NCI-H226 (cell line): Measurements from ENCODE around the gene SARS1.
A peak's percentile ranks its signal among the peaks of the same experiment; 100 is the strongest.
"Not testable (repeated sequence)": the region's sequence is repeated elsewhere in the genome, so short reads cannot be mapped to it uniquely, and the experiment has no call there.

Experiments used
- DNase-seq: peaks from one replicate; pipeline ENCODE4 v3.0.0-alpha.2; 2015

Gene SARS1

DNA sequence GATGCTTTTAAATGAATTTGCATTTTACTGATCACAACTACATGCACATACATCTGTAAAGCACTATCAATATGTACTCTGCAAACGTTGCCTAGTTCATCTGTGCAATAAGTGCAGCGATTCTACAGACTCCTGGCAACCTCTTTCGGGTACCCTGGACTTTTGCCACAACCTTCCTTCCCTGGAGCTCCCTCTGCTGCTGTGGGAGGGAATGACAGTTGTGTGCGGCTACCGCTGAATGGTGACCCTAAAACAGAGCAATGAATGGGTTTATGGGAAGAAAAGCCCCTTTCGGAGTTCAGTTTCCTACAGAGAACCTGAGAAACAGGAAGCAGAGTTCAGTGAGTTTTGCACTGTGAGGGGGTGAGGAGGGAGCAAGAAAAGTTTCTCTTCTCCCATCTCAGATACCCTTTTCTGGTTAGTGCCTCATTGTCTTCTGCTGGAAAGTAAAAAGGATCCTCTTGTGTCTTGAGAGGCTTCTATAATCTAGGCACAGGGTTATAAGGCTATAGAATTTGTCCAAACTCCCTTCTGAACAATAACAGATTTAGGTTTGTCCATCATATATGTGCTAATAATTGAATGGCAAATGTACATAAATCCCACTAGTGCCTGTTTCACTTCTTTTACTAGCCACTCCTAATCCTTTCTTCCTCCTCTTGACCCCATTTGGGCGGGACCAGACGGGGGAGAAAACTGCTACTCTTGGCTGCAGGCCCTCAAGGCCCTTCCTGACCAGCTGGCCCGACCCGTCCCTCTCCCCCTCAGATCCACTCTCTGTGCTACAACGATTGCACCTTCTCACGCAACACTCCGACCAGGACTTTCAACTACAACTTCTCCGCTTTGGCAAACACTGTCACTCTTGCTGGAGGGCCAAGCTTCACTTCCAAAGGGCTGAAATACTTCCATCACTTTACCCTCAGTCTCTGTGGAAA is 19.8 kb upstream of the SARS1 start:
- DNase-seq = no peak

DNA sequence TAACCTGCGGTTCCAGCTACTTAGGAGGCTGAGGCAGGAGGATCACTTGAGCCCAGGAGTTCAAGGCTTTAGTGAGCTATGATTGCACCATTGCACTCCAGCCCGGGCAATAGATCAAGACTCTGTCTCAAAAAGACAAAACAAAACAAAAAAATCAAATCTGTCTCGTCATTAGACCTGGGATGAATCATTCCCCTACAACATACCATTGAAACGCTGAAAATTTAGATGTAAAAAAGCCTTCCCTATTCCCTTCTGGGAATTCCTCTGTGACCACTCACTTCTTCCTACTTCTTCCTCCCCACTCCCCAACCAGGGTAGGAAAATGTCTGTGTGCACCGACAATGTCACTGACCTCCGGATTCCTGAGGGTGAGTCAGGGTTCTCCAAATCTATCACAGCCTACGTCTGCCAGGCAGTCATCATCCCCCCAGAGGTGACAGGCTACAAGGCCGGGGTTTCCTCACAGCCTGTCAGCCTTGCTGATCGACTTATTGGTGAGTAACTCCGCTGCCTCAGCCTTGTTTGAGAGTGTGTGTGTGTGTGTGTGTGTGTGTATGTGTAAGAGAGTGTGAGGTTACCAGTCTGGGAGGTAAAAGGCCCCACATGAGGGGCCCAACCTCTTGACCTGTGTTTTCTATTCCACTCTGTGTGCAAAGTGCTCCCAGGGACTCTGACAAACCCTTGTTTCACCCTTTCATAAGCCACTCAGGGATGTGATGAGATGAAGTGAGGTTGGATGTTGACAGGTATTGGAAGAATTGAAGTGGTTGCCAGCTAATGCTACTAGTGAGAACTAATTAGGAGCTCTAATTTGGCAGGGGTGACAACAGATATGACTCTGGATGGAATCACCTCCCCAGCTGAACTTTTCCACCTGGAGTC is 16.3 kb upstream of the SARS1 start:
- peak; percentile 96 for DNase-seq

DNA sequence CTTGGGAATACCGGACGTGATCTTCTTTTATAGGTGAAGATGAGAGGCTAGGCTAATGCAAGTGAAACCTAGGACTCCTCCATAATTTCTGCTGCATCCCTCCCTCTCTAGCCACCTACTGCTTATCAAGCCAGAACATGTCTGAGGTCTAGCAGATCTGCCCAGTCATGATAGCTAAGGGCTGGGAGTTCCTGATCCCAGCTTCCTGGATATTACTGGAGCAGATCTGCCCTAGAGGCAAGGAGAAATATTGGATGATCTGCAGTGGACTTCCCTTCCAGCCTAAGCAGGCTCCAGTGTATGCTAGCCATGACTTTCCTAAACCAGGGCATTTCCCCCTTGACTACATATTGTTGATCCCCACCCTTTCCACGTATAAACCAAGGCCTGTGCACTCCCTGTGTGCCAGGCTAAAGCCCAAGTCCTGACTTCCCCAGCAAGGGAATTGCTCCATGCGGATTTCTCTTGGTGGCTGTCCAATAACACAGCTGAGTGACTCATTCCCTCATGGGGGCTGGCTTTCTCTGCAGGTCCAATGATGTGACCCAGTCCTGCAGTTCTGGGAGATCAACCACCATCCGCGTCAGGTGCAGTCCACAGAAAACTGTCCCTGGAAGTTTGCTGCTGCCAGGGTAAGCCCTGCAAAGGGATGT is 15.5 kb upstream of the SARS1 start:
- peak; percentile 90 for DNase-seq

DNA sequence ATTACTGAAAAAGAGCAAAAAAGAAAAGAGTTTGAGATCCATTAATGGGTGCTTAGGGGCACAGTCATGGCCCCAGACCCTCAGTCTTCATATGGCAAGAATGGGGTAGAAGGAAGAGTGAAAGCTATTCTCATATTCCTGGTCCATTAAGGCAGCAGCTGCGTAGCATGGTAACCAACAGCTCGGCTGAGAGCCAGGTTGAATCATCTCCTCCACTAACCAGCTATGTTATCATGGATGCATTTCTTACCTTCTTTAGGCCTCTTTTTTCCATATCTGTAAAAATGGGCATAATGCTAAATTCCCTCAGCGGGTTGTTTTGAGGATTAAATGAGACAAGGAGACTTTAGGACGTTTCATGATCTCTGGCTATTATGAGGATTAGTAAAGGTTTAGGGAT is 15.0 kb upstream of the SARS1 start:
- DNase-seq = peak; percentile 60

DNA sequence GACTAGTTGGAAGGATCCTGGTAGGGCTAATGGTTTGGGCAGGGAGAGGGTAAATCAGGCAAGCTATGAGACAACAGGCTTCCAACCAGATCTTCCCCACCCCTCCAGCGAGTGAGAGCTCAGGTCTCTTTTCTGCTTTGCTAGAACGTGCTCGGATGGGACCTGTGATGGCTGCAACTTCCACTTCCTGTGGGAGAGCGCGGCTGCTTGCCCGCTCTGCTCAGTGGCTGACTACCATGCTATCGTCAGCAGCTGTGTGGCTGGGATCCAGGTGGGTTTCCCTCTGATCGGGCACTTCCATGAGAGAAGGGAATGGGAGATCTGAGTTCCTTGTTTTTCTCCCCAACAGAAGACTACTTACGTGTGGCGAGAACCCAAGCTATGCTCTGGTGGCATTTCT is 14.0 kb upstream of the SARS1 start:
- DNase-seq = no peak

- peak; percentile 51 for DNase-seq
These were observed 12.5 kb upstream of the SARS1 start for GRCh38 chr1:109201123-109201703.

GRCh38 chr1:109204484-109204883 is 9.2 kb upstream of the SARS1 start:
- no peak for DNase-seq

DNA sequence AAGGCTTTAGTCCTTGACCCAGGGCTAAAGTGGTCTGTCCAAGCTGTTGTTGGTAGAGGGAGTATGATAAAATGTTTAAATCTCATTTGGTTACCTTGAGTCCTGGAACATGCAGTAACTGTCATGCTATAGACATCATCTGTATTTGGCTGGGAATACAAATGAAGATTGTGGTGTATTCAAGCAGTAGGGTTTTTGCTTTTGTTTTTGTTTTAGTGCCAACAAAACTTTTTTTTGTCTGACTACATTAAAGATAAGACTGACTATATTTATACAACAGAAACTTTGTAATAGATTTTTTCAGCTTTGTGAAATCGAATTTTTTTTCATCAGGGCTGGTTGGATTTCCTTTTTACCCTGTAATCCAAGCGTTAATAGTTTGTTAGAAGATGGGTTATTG is 7.4 kb upstream of the SARS1 start:
- no peak for DNase-seq

- no peak for DNase-seq
These were observed 6.1 kb upstream of the SARS1 start for GRCh38 chr1:109207467-109208103.

DNA sequence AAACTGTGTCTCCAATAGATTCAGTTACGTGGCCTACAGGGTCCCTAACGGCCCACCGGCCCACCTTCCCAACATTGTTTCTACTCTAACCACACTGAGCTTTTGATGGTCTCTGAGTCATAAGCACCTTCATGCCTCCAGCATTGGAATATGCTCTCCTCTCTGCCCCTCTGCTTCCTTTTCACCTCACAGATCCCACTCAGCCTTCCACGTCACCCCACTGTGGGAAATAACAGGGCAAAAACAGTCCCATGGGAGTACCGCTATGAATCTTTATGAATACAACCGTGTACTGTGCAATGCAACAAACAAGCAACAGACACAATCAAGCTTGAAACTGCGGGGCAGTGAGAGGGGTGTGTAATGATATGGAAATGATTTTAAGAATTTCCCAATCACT is 5.3 kb upstream of the SARS1 start:
- no peak for DNase-seq

DNA sequence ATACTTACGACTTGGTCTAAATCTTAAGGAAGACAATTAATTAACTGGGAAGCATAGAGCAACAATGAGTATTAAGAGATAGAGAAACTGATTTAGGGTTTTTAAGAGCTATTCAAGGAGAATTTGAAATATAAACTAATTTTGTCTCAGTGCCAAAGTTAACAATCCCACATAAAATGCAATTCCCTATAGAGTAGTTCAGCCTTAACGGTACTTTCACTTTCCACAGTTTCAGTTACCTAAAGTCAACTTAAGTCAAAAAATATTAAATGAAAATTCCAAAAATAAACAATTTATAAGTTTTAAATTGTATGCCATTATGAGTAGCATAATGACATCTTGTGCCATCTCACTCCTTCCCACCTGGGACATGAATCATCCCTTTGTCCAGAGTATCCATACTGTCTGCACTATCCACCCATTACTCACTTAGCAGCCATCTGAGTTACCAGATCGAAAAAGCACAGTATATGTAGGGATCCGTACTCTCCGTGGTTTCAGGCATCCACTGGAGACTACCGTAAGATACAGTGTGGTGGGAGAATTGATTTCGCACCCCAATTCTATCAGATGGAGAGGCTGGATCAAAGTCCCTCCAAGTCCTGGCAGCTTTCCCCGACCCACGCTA is 4.8 kb upstream of the SARS1 start:
- no peak for DNase-seq

- no peak for DNase-seq
These were observed 3.7 kb upstream of the SARS1 start for GRCh38 chr1:109210058-109210457.

DNA sequence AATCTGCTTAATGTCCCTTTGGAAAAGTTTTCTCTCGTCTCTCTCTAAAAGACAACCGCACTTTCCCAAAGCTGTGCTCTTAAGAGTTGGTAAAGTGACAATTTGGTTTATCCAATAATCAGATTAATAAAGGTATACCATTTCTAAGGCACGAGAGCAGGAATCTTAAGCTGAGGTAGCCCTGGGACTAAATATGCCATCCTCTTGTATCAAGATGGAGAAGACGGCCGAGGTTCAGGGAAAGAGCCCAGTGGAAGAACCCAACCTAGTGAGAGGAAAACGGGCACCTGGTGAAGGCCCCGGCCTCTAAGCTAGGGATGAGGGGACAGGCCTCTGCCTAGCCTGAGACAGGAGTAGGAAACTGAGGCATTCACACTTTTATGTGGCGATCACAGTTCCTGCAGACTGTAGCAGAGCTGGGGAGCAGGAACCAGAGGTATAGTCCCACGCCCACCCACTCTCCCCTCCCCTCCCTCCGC is 334 bp upstream of the SARS1 start:
- DNase-seq = no peak

- peak; percentile 69 for DNase-seq
These were observed 1.2 kb downstream of the SARS1 start for GRCh38 chr1:109214695-109215623.

DNA sequence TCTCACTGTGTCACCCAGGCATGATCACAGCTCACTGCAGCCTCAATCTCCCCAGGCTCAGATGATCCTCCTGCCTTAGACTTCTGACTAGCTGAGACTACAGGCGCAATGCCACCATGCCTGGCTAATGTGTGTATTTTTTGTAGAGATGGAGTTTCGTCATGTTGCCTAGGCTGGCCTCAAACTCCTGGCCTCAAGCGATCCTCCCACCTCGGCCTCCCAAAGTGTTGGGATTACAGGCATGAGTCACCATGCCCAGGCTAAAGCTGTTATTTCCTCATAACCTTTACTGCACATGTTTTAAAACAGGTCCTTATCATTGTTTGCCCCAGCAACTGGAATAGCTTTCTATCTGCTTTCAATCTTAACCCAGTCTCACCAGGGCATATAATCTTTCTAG is 2.9 kb downstream of the SARS1 start:
- DNase-seq = peak; percentile 43

GRCh38 chr1:109218516-109218915 is 4.8 kb downstream of the SARS1 start:
- peak; percentile 60 for DNase-seq

DNA sequence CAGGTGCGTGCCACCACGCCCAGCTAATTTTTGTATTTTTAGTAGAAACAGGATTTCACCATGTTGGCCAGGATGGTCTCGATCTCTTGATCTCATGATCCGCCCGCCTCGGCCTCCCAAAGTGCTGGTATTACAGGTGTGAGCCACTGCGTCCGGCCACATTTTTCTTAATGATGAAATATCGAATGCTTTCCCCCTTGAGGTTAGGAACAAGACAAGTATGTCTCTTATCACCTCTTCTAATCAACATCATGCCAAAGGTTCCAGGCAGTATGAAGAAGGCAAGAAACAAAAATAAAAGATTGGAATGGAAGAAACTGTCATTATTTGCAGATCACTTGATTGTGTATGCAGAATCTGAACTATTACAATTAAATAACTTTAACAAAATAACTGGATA is 7.5 kb downstream of the SARS1 start:
- not testable (repeated sequence) for DNase-seq

GRCh38 chr1:109225308-109225707 is 11.6 kb downstream of the SARS1 start:
- no peak for DNase-seq

- peak; percentile 70 for DNase-seq
These were observed 12.2 kb downstream of the SARS1 start for GRCh38 chr1:109225711-109226445.

DNA sequence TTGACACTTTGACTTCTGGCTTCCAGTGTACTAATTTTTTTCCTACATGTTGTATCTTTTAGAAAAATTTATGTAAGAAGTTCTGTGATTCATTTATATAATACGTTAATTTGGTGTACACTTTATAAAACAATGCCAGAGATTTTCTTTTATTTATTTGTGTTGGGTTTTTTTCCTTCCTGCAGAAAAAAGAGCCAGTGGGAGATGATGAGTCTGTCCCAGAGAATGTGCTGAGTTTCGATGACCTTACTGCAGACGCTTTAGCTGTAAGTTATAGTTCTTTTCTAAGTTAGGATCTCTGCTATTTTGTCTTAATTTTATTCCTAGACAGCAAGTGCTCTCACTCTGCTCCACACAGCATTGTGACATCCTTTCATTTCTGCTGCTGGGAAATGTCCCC is 14.4 kb downstream of the SARS1 start:
- DNase-seq = no peak
